Endothelial cell of umbilical vein (primary cell): Measurements from ENCODE around the gene MPEG1. TPM values are rescaled to one million over a fixed set of nuclear protein-coding genes. Genes with fewer than 3 reads are reported as not detected.

Source experiments
- BruUV-seq: library from RNA; stranded (reverse); fragments of 400-500 nt; replicated peaks from 2 replicates; lab custom pipeline; 2021; lab: Mats Ljungman, UMichigan
- CTCF ChIA-PET: fragments of 300-600, 350-600 bp; sonication (Branson Sonifier 250); formaldehyde crosslinking; loops from one replicate; lab custom pipeline; 2021; ENCODE audit warnings: antibody characterized with exemption, inconsistent platforms; lab: Charles Lee
- POLR2A ChIA-PET: fragments of 300-600, 350-600 bp; sonication (Branson Sonifier 250); formaldehyde crosslinking; loops from one replicate; lab custom pipeline; 2021; ENCODE audit warnings: antibody characterized with exemption, inconsistent platforms; lab: Charles Lee
- DNase-seq: peaks from one replicate; pipeline ENCODE4 v3.0.0-alpha.2; 2011; ENCODE audit warnings: low read depth, low spot score
- FAIRE-seq: peaks from 2 replicates; lab custom pipeline; 2011; peaks lifted over from hg19 to GRCh38; lab: Jason Lieb, UNC
- H2AFZ ChIP-seq: 2 replicates; pipeline ENCODE4 v1.6.0; 2012; ENCODE audit warnings: low read depth, low read length, control low read depth, inconsistent platforms
- H3K27ac ChIP-seq: 2 replicates; pipeline ENCODE4 v1.5.1; 2011; ENCODE audit warnings: low read depth, mild to moderate bottlenecking, control low read depth, low read length, moderate library complexity; ENCODE audit not compliant: insufficient read depth
- H3K27me3 ChIP-seq, 2 experiments: 2 replicates each; pipeline versions ENCODE4 v1.6.0 to v1.6.1; 2011; ENCODE audit warnings: low read length in 2 of 2, mixed read lengths in 1 of 2; ENCODE audit not compliant: control insufficient read depth in 2 of 2, insufficient read depth in 2 of 2
- H3K36me3 ChIP-seq, 2 experiments: 2 replicates in 1 of 2; 3 replicates in 1 of 2; pipeline ENCODE4 v1.5.1; 2011; ENCODE audit warnings: low read length in 2 of 2, mild to moderate bottlenecking in 1 of 2, moderate library complexity in 1 of 2; ENCODE audit not compliant: control insufficient read depth in 2 of 2, insufficient read depth in 2 of 2; ENCODE audit errors: extremely low read depth in 1 of 2
- H3K4me1 ChIP-seq: 3 replicates; pipeline ENCODE4 v1.5.1; 2011; ENCODE audit warnings: mild to moderate bottlenecking, low read length; ENCODE audit not compliant: control insufficient read depth, insufficient read depth; ENCODE audit errors: extremely low read depth
- H3K4me2 ChIP-seq: 2 replicates; pipeline ENCODE4 v1.6.1; 2011; ENCODE audit warnings: low read length, control low read depth, mixed read lengths; ENCODE audit not compliant: insufficient read depth
- H3K4me3 ChIP-seq, 3 experiments: fragments of 200-600 bp in 1 of 3; sonication (generic), shearing (Covaris generic) in 1 of 3; replicated peaks in 1 of 3; 2 replicates each; pipeline ENCODE4 v1.5.1; 2011 to 2016; ENCODE audit warnings: control low read depth in 3 of 3, low read length in 3 of 3, mild to moderate bottlenecking in 2 of 3, inconsistent platforms in 1 of 3, low read depth in 1 of 3, moderate library complexity in 1 of 3; ENCODE audit not compliant: insufficient read depth in 1 of 3
- H3K79me2 ChIP-seq: 2 replicates; pipeline ENCODE4 v1.6.0; 2012; ENCODE audit warnings: low read length, inconsistent platforms; ENCODE audit not compliant: control insufficient read depth, insufficient read depth
- H3K9ac ChIP-seq: replicated peaks from 2 replicates; pipeline ENCODE3; 2011; ENCODE audit warnings: low read length, control low read depth; ENCODE audit not compliant: insufficient read depth; ENCODE audit errors: extremely low read depth
- H3K9me1 ChIP-seq: replicated peaks from 3 replicates; pipeline ENCODE4 v1.6.0; 2011; ENCODE audit warnings: mild to moderate bottlenecking, low read length; ENCODE audit not compliant: control insufficient read depth, insufficient read depth; ENCODE audit errors: extremely low read depth
- H3K9me3 ChIP-seq: replicated peaks from 2 replicates; pipeline ENCODE4 v1.5.1; 2012; ENCODE audit warnings: low read length, inconsistent platforms; ENCODE audit not compliant: control insufficient read depth, insufficient read depth
- H4K20me1 ChIP-seq: replicated peaks from 2 replicates; pipeline ENCODE3; 2011; ENCODE audit warnings: mild to moderate bottlenecking, low read length; ENCODE audit not compliant: control insufficient read depth, insufficient read depth; ENCODE audit errors: extremely low read depth
- CTCF ChIP-seq, 2 donors: IDR thresholded peaks; 1 replicate in 1 of 2; 2 replicates in 1 of 2; pipeline ENCODE4 v1.5.1; 2011; ENCODE audit warnings: low read length in 2 of 2, mild to moderate bottlenecking in 2 of 2, moderate library complexity in 2 of 2, control low read depth in 1 of 2, inconsistent platforms in 1 of 2, low read depth in 1 of 2; ENCODE audit not compliant: insufficient read depth in 1 of 2; ENCODE audit errors: extremely low read depth in 1 of 2
- EZH2 ChIP-seq: IDR thresholded peaks from 2 replicates; pipeline ENCODE4 v1.6.1; 2012; ENCODE audit warnings: borderline replicate concordance, low read depth, mild to moderate bottlenecking, moderate library complexity, low read length, inconsistent platforms; ENCODE audit not compliant: severe bottlenecking
- FOS ChIP-seq: IDR thresholded peaks from 2 replicates; pipeline ENCODE4 v1.6.1; 2011; ENCODE audit warnings: mild to moderate bottlenecking, low read length, moderate library complexity, borderline replicate concordance; ENCODE audit not compliant: insufficient read depth
- GATA2 ChIP-seq: IDR thresholded peaks from 2 replicates; pipeline ENCODE4 v1.7.0; 2011; ENCODE audit warnings: low read depth, mild to moderate bottlenecking, moderate library complexity, mixed read lengths, low read length; ENCODE audit not compliant: insufficient read length, insufficient read depth
- JUN ChIP-seq: IDR thresholded peaks from 2 replicates; pipeline ENCODE4 v1.6.1; 2011; ENCODE audit warnings: borderline replicate concordance, low read depth; ENCODE audit not compliant: insufficient read length, insufficient read depth
- MAX ChIP-seq: IDR thresholded peaks from 2 replicates; pipeline ENCODE4 v1.6.1; 2011; ENCODE audit not compliant: insufficient read depth, insufficient read length
- MYC ChIP-seq: IDR thresholded peaks from one replicate; pipeline ENCODE4 v1.6.1; 2011; ENCODE audit warnings: mild to moderate bottlenecking, low read depth, low read length
- POLR2A ChIP-seq: IDR thresholded peaks from 2 replicates; pipeline ENCODE4 v1.6.1; 2012; ENCODE audit warnings: low read depth, mild to moderate bottlenecking, control low read depth, low read length
- POLR2AphosphoS5 ChIP-seq: IDR thresholded peaks from 2 replicates; pipeline ENCODE4 v1.6.1; 2012; ENCODE audit warnings: low read depth, mild to moderate bottlenecking, control low read depth, low read length, moderate library complexity; ENCODE audit not compliant: insufficient read depth
- dilution Hi-C: fragments of 300-500 bp; cut with MboI; formaldehyde crosslinking; loops from one replicate; pipeline ENCODE4 v1.15.0; 2019; ENCODE audit warnings: low sequenced_read_pairs; ENCODE audit not compliant: extremely low pct_ligation_motif_present
- intact Hi-C: fragments of 100-400 bp; cut with micrococcal nuclease; formaldehyde crosslinking; loops from one replicate; pipeline ENCODE4 v1.10.0; 2022
- polyA plus RNA-seq, 4 experiments: library from polyadenylated mRNA; depleted of rRNA in 3 of 4; stranded (reverse) in 3 of 4; unstranded in 1 of 4; fragments of >200 nt; gene quantifications; 2 replicates each; pipeline versions ENCODE4 v1.2.1 to v1.2.3, GENCODE V29; 2011 to 2012; ENCODE audit warnings: missing spikeins in 1 of 4
- total RNA-seq: library from RNA; stranded (reverse); gene quantifications from 2 replicates; pipeline ENCODE4 v1.2.3, GENCODE V29; 2021

MPEG1 gene
- total and polyA plus RNA-seq, 2 donors (not counting 3 experiments of a cell fraction or from before 2014, with no cell fraction given) = not detected

GRCh38 chr11:59249535-59249934 lies 36.8 kb upstream of the MPEG1 start:
- no peaks in the 10 kb centered on the region for H3K4me1 ChIP-seq
- dilution Hi-C loops = no loop called here
- BruUV-seq = no TSS peak
- H3K27me3 ChIP-seq = no peaks in the 10 kb centered on the region
- H4K20me1 ChIP-seq = no peaks in the 10 kb centered on the region
- intact Hi-C loops = no loop called here
- ChIA-PET POLR2A (no interaction called here), CTCF (no interaction called here)
- no peak overlapping the region for H3K9ac ChIP-seq
- TF ChIP-seq JUN (no peak), MYC (no peak), POLR2AphosphoS5 (no peak), MAX (no peak), POLR2A (no peak), CTCF (IDR thresholded peaks at IDR 0.05; ENCODE audit: extremely low read depth in 1 of 2, insufficient read depth in 1 of 2, low read depth in 1 of 2, low read length in 2 of 2) (no peak), EZH2 (no peak), GATA2 (no peak), FOS (no peak)
- no peaks in the 10 kb centered on the region for H3K79me2 ChIP-seq
- no peak overlapping the region for H3K27ac ChIP-seq
- H3K4me3 ChIP-seq = no peak overlapping the region
- DNase-seq (no peak), FAIRE-seq (no peak)
- H3K4me2 ChIP-seq = no peak overlapping the region
- H3K36me3 ChIP-seq = no peaks in the 10 kb centered on the region
- no peaks in the 10 kb centered on the region for H3K9me3 ChIP-seq
- H2AFZ ChIP-seq = no peak overlapping the region
- H3K9me1 ChIP-seq = no peaks in the 10 kb centered on the region
